ENCODE results near the gene GNPDA1. TPM values are rescaled to one million over a fixed set of nuclear protein-coding genes. Genes with fewer than 3 reads are reported as not detected.

GNPDA1 gene
- total and polyA plus RNA-seq, 2 of the 4 experiments (the other 2 are of a cell fraction) = 23.1 to 60.6 TPM

DNA sequence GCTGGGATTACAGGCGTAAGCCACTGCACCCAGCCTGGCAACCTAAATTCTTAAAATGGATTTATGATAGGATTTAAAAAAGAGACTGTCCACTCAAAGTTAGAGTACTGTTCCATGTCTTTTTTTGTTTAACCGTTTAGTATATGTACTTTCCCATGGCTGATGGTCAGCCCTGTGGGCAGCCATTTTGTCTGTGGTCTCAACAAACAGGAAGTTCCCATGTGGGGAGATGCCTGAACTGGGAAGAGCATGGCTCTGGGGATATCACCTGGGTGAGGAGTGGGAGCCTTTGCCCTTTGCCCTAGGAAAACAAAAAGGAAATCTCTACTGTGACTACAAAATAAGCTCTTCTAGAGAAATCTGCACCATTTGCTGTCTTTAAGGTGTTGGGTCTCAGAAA, 27.5 kb upstream of the GNPDA1 start:
- H2AK5ac ChIP-seq (ENCODE audit: low read depth, low read length) = no peak overlapping the region
- no peak overlapping the region for H3K14ac ChIP-seq (replicated peaks; ENCODE audit: low read depth, low read length)
- H3K9ac ChIP-seq (ENCODE audit: low read depth, low read length) = no peak overlapping the region
- H3K9me1 ChIP-seq (ENCODE audit: insufficient read depth, low read length) = no peaks in the 10 kb centered on the region
- no peak overlapping the region for H2BK20ac ChIP-seq (ENCODE audit: low read depth, low read length)
- H3K4me1 ChIP-seq (ENCODE audit: control insufficient read depth, insufficient read depth, low read length) = no peaks in the 10 kb centered on the region
- H3K4me2 ChIP-seq (ENCODE audit: low read depth, low read length) = no peak overlapping the region
- H3K4ac ChIP-seq (ENCODE audit: low read depth, low read length) = no peak overlapping the region
- no peak overlapping the region for H2BK120ac ChIP-seq (ENCODE audit: low read depth, low read length)
- H4K5ac ChIP-seq (ENCODE audit: low read depth, low read length) = no peak overlapping the region
- no peak overlapping the region for H2AFZ ChIP-seq (replicated peaks; ENCODE audit: low read length, poor library complexity)
- no peaks in the 10 kb centered on the region for H4K20me1 ChIP-seq (ENCODE audit: insufficient read depth, low read length)
- no peak overlapping the region for H3K56ac ChIP-seq (ENCODE audit: extremely low read depth, insufficient read depth, low read length)
- no peak overlapping the region for H3K18ac ChIP-seq (ENCODE audit: low read depth, low read length)
- no peak overlapping the region for H3K23ac ChIP-seq (ENCODE audit: low read depth, low read length)
- intact Hi-C loops (cut with micrococcal nuclease) = no loop called here
- no peaks in the 10 kb centered on the region for H3K36me3 ChIP-seq (ENCODE audit: control insufficient read depth, insufficient read depth, low read length)
- no peak for TF ChIP-seq RAD21 (IDR thresholded peaks at IDR 0.05; ENCODE audit: low read length)
- no peak for TF ChIP-seq NFE2L2 (IDR thresholded peaks at IDR 0.05; ENCODE audit: low read depth, low read length)
- no peak for TF ChIP-seq MAFK (IDR thresholded peaks at IDR 0.05; ENCODE audit: low read depth, low read length)
- TF ChIP-seq RFX5 (IDR thresholded peaks at IDR 0.05; ENCODE audit: low read depth, low read length) = no peak
- no peak for TF ChIP-seq RCOR1 (IDR thresholded peaks at IDR 0.05; ENCODE audit: insufficient replicate concordance, low read length)
- TF ChIP-seq, protein P1, sequence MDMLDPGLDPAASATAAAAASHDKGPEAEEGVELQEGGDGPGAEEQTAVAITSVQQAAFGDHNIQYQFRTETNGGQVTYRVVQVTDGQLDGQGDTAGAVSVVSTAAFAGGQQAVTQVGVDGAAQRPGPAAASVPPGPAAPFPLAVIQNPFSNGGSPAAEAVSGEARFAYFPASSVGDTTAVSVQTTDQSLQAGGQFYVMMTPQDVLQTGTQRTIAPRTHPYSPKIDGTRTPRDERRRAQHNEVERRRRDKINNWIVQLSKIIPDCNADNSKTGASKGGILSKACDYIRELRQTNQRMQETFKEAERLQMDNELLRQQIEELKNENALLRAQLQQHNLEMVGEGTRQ (IDR thresholded peaks at IDR 0.05; ENCODE audit: low read depth, low read length) = no peak
- no peak for TF ChIP-seq CEBPB (IDR thresholded peaks at IDR 0.05; ENCODE audit: low read depth, low read length)
- TF ChIP-seq FOS (IDR thresholded peaks at IDR 0.05; ENCODE audit: low read depth, low read length) = no peak
- TF ChIP-seq BHLHE40 (IDR thresholded peaks at IDR 0.05; ENCODE audit: low read depth, low read length) = no peak
- BruUV-seq (replicated peaks) = no TSS peak
- no peak overlapping the region for H2BK15ac ChIP-seq (ENCODE audit: low read depth, low read length)
- H3K4me3 ChIP-seq (ENCODE audit: insufficient read depth, low read depth, low read length) = no peak overlapping the region
- DNase-seq (no peak), ATAC-seq (ENCODE audit: low read depth) (no peak)
- no CpG with 5 or more reads among the region's 2 CpGs for WGBS, 2 experiments (ENCODE audit: extremely low coverage in 2 of 2, insufficient read length in 1 of 2)
- H3K27ac ChIP-seq (ENCODE audit: insufficient read depth, low read length) = no peak overlapping the region
- in situ Hi-C loops (cut with MboI; ENCODE audit: low sequenced_read_pairs) = no loop called here
- H2AK9ac ChIP-seq (replicated peaks; ENCODE audit: low read depth, low read length, poor library complexity) = no peak overlapping the region
- ChIA-PET CTCF (no interaction called here), POLR2A (ENCODE audit: unreplicated experiment) (no interaction called here)
- peaks cover 5% of the 10 kb centered on the region for H3K27me3 ChIP-seq (ENCODE audit: control insufficient read depth, insufficient read depth, low read length)
- no peaks in the 10 kb centered on the region for H3K9me3 ChIP-seq (ENCODE audit: control insufficient read depth, insufficient read depth, low read length)
- dilution Hi-C loops (cut with HindIII; ENCODE audit: low sequenced_read_pairs, unreplicated experiment) = no loop called here
- no peaks in the 10 kb centered on the region for H3K79me1 ChIP-seq (ENCODE audit: low read depth in 1 of 2, low read length in 2 of 2)
- no peak overlapping the region for H4K91ac ChIP-seq (ENCODE audit: insufficient read depth, low read depth, low read length)
- no peak overlapping the region for H2BK5ac ChIP-seq (ENCODE audit: low read depth, low read length, poor library complexity, severe bottlenecking)
- H4K8ac ChIP-seq (ENCODE audit: low read depth in 2 of 2, low read length in 2 of 2) = no peak overlapping the region
